Hepatocyte (in vitro differentiated cells): ENCODE measurements around the gene PTGES3L.

ENCODE experiments used
- CTCF ChIP-seq: fragments of 200-600 bp; sonication (generic); IDR thresholded peaks from 2 replicates; pipeline ENCODE4 v1.5.1; 2016; ENCODE audit warnings: antibody characterized with exemption, mild to moderate bottlenecking; ENCODE audit not compliant: poor library complexity
- EZH2 ChIP-seq: fragments of 200-600 bp; sonication (generic); IDR thresholded peaks from 2 replicates; pipeline ENCODE4 v1.6.1; 2016; ENCODE audit warnings: antibody characterized with exemption, mild to moderate bottlenecking, borderline replicate concordance

- TF ChIP-seq CTCF (no peak), EZH2 (no peak)
Measured at GRCh38 chr17:42922294-42922693, 57.6 kb downstream of the PTGES3L start.
